Suprapubic skin (tissue), 4 donors: ENCODE results near the gene LLCFC1. TPM values are rescaled to one million over a fixed set of nuclear protein-coding genes. Genes with fewer than 3 reads are reported as not detected.
A peak's percentile ranks its signal among the peaks of the same experiment; 100 is the strongest.

Source experiments
- DNase-seq, 2 donors: peaks; one replicate each; pipeline ENCODE4 v3.0.0-alpha.2; 2019; ENCODE audit warnings: low spot score in 2 of 2
- H3K27ac ChIP-seq: fragments of 200-600 bp; sonication (generic); one replicate; pipeline ENCODE4 v1.5.1; 2019
- H3K27me3 ChIP-seq: fragments of 200-600 bp; sonication (generic); one replicate; pipeline ENCODE4 v1.5.1; 2019
- H3K36me3 ChIP-seq: fragments of 200-600 bp; sonication (generic); one replicate; pipeline ENCODE4 v1.5.1; 2019
- H3K4me1 ChIP-seq: fragments of 200-600 bp; sonication (generic); one replicate; pipeline ENCODE4 v1.5.1; 2019
- H3K4me3 ChIP-seq: fragments of 200-600 bp; sonication (generic); one replicate; pipeline ENCODE4 v1.5.1; 2019; ENCODE audit warnings: mild to moderate bottlenecking
- H3K9me3 ChIP-seq: fragments of 200-600 bp; sonication (generic); one replicate; pipeline ENCODE4 v1.5.1; 2019
- CTCF ChIP-seq, 2 donors: fragments of 200-600 bp in 1 of 2; fragments of 450-650 bp in 1 of 2; sonication (generic) in 1 of 2; IDR thresholded peaks; one replicate each; pipeline ENCODE4 v1.5.1; 2016 to 2019; ENCODE audit warnings: antibody characterized with exemption in 2 of 2, mild to moderate bottlenecking in 1 of 2, moderate library complexity in 1 of 2
- EP300 ChIP-seq: sonication (generic); formaldehyde crosslinking; IDR thresholded peaks from one replicate; pipeline ENCODE4 v1.6.1; 2017; ENCODE audit warnings: antibody characterized with exemption
- POLR2A ChIP-seq, 2 donors: fragments of 450-650 bp; IDR thresholded peaks; one replicate each; pipeline ENCODE4 v1.6.1; 2017; ENCODE audit warnings: antibody characterized with exemption in 2 of 2, mild to moderate bottlenecking in 2 of 2, moderate library complexity in 2 of 2
- POLR2AphosphoS5 ChIP-seq, 3 donors: sonication (generic); formaldehyde crosslinking; IDR thresholded peaks; one replicate each; pipeline ENCODE4 v1.6.1; 2017; ENCODE audit warnings: antibody characterized with exemption in 3 of 3
- WGBS: methylation state at CpG from one replicate; pipeline ENCODE4 v1.1.5; 2018; 5-methylcytosine and 5-hydroxymethylcytosine counted together
- total RNA-seq, 4 donors: library from RNA; depleted of rRNA; stranded (reverse); fragments of >200 nt; gene quantifications; one replicate each; pipeline ENCODE4 v1.1.0, GENCODE V29; 2016

Gene LLCFC1
- total RNA-seq, 4 donors from 2014 or later: not detected

- WGBS: 35% methylated on average over 3 of the region's 3 CpGs
- Histone ChIP-seq H3K36me3 (no peaks in the 10 kb centered on the region), H3K9me3 (no peaks in the 10 kb centered on the region), H3K27me3 (no peaks in the 10 kb centered on the region), H3K27ac (no peak overlapping the region), H3K4me1 (peaks cover 30% of the 10 kb centered on the region), H3K4me3 (no peak overlapping the region)
- no peak for TF ChIP-seq CTCF (IDR thresholded peaks at IDR 0.05)
- no peak for TF ChIP-seq EP300
- TF ChIP-seq POLR2A (IDR thresholded peaks at IDR 0.05): no peak
- TF ChIP-seq POLR2AphosphoS5 (IDR thresholded peaks at IDR 0.05): no peak
- peak in 1 of 2 donors; percentile 72 for DNase-seq
Observed at GRCh38 chr7:142898377-142899170, 40.7 kb upstream of the LLCFC1 start.

- no peak for TF ChIP-seq POLR2A (IDR thresholded peaks at IDR 0.05)
- no peak overlapping the region for H3K4me3 ChIP-seq
- H3K4me1 ChIP-seq: peaks cover 30% of the 10 kb centered on the region
- peak in 1 of 2 donors; percentile 6 for DNase-seq
- 19% methylated on average over 3 of the region's 3 CpGs for WGBS
- H3K9me3 ChIP-seq: no peaks in the 10 kb centered on the region
- H3K27ac ChIP-seq: no peak overlapping the region
- H3K27me3 ChIP-seq: no peaks in the 10 kb centered on the region
- no peaks in the 10 kb centered on the region for H3K36me3 ChIP-seq
Observed at GRCh38 chr7:142899661-142900060, 39.6 kb upstream of the LLCFC1 start.

GRCh38 chr7:142901426-142902259 is 37.6 kb upstream of the LLCFC1 start:
- no peaks in the 10 kb centered on the region for H3K9me3 ChIP-seq
- 64% methylated on average over 15 of the region's 15 CpGs for WGBS
- H3K4me1 ChIP-seq: peaks cover 30% of the 10 kb centered on the region
- H3K4me3 ChIP-seq: no peak overlapping the region
- H3K36me3 ChIP-seq: no peaks in the 10 kb centered on the region
- peak in 1 of 2 donors; percentile 35 for DNase-seq
- H3K27ac ChIP-seq: peak overlapping the region; percentile 4
- TF ChIP-seq EP300 (no peak), POLR2A (IDR thresholded peaks at IDR 0.05) (no peak), CTCF (IDR thresholded peaks at IDR 0.05) (no peak), POLR2AphosphoS5 (IDR thresholded peaks at IDR 0.05) (no peak)
- H3K27me3 ChIP-seq: no peaks in the 10 kb centered on the region

- TF ChIP-seq POLR2A (IDR thresholded peaks at IDR 0.05) (no peak), POLR2AphosphoS5 (IDR thresholded peaks at IDR 0.05) (no peak), EP300 (no peak), CTCF (IDR thresholded peaks at IDR 0.05) (no peak)
- no peaks in the 10 kb centered on the region for H3K9me3 ChIP-seq
- H3K27me3 ChIP-seq: no peaks in the 10 kb centered on the region
- no peak for DNase-seq
- no peak overlapping the region for H3K4me3 ChIP-seq
- H3K27ac ChIP-seq: no peak overlapping the region
- no peaks in the 10 kb centered on the region for H3K36me3 ChIP-seq
- peaks cover 16% of the 10 kb centered on the region for H3K4me1 ChIP-seq
Observed at GRCh38 chr7:142904128-142904527, 35.2 kb upstream of the LLCFC1 start.

GRCh38 chr7:142905759-142906158 is 33.5 kb upstream of the LLCFC1 start:
- DNase-seq: no peak
- Histone ChIP-seq H3K9me3 (no peaks in the 10 kb centered on the region), H3K27ac (no peak overlapping the region), H3K36me3 (no peaks in the 10 kb centered on the region), H3K27me3 (no peaks in the 10 kb centered on the region), H3K4me3 (no peak overlapping the region), H3K4me1 (peaks cover 17% of the 10 kb centered on the region)
- WGBS: 79% methylated on average over 2 of the region's 2 CpGs
- no peak for TF ChIP-seq POLR2AphosphoS5 (IDR thresholded peaks at IDR 0.05)
- no peak for TF ChIP-seq POLR2A (IDR thresholded peaks at IDR 0.05)
- no peak for TF ChIP-seq EP300
- no peak for TF ChIP-seq CTCF (IDR thresholded peaks at IDR 0.05)
